K562 (cell line): Measurements from ENCODE around the gene MEX3A. TPM values are rescaled to one million over a fixed set of nuclear protein-coding genes. Genes with fewer than 3 reads are reported as not detected.
A peak's percentile ranks its signal among the peaks of the same experiment; 100 is the strongest.

ENCODE experiments used
- ETV6 ChIP-seq, 3 experiments: fragments of 150-350 bp in 1 of 3; sonication (generic) in 1 of 3; formaldehyde crosslinking in 1 of 3; IDR thresholded peaks; 2 replicates each; pipeline versions ENCODE4 v1.6.1 to v1.8.0; 2014 to 2022; ENCODE audit warnings: borderline replicate concordance in 2 of 3, low read depth in 2 of 3, antibody characterized with exemption in 1 of 3, low read length in 1 of 3, mild to moderate bottlenecking in 1 of 3, missing genetic modification reagents in 1 of 3
- L3MBTL2 ChIP-seq: fragments of 450-650 bp; IDR thresholded peaks from 2 replicates; pipeline ENCODE4 v1.6.1; 2016; ENCODE audit warnings: mild to moderate bottlenecking, moderate library complexity
- NFE2 ChIP-seq: IDR thresholded peaks from 2 replicates; pipeline ENCODE4 v1.6.1; 2014; ENCODE audit warnings: antibody characterized with exemption, low read depth
- SMARCA4 ChIP-seq: fragments of 450-650 bp; IDR thresholded peaks from 2 replicates; pipeline ENCODE4 v1.6.1; 2016
- SPI1 ChIP-seq: IDR thresholded peaks from 2 replicates; pipeline ENCODE4 v1.6.1; 2011; ENCODE audit warnings: low read depth, low read length, control low read depth, borderline replicate concordance
- SRF ChIP-seq, 2 experiments: fragments of 250-450, 450-650 bp in 1 of 2; sonication (Bioruptor Pico) in 1 of 2; sonication (generic) in 1 of 2; formaldehyde crosslinking; IDR thresholded peaks; 2 replicates each; pipeline versions ENCODE4 v1.5.0 to v1.5.1; 2020 to 2022; ENCODE audit warnings: mild to moderate bottlenecking in 1 of 2, missing genetic modification reagents in 1 of 2
- TSC22D4 ChIP-seq: fragments of 450-650 bp; IDR thresholded peaks from 2 replicates; pipeline ENCODE4 v1.6.1; 2016; ENCODE audit warnings: missing genetic modification characterization, missing biosample characterization, control low read depth
- ZFP36 ChIP-seq: fragments of 150-350 bp; IDR thresholded peaks from 2 replicates; pipeline ENCODE4 v1.6.1; 2018; ENCODE audit warnings: low read length, low read depth; ENCODE audit not compliant: partially characterized antibody
- ZKSCAN8 ChIP-seq: fragments of 200-800 bp; sonication (Bioruptor generic); IDR thresholded peaks from 2 replicates; pipeline ENCODE4 v1.6.1; 2016; ENCODE audit warnings: missing genetic modification characterization, missing compliant biosample characterization
- polyA plus RNA-seq, 8 experiments: library from polyadenylated mRNA; depleted of rRNA in 4 of 8; stranded (reverse) in 5 of 8; unstranded in 3 of 8; fragments of >200 nt; fragmentation: Nextera tagmentation in 2 of 8; fragmentation: Illumina TruSeq in 1 of 8; extraction: Ambion mirVana in 2 of 8; extraction: Trizol in 1 of 8; gene quantifications; 2 replicates each; pipeline versions ENCODE4 v1.2.1 to v1.2.3, GENCODE V29; 2011 to 2014; ENCODE audit warnings: inconsistent platforms in 1 of 8, missing spikeins in 1 of 8
- total RNA-seq, 7 experiments: library from RNA; depleted of rRNA in 6 of 7; stranded (reverse); fragments of >200 nt in 6 of 7; fragmentation: Illumina TruSeq in 2 of 7; extraction: Trizol in 2 of 7; gene quantifications; 2 replicates each; pipeline versions ENCODE4 v1.2.1 to v1.2.3, GENCODE V29; 2011 to 2021; ENCODE audit warnings: low replicate concordance in 1 of 7
- TF ChIP-seq, protein P1 (sequence below): fragments of 250-450 bp; sonication (Bioruptor Pico); IDR thresholded peaks from 2 replicates; pipeline ENCODE4 v1.4.0; 2020
- TF ChIP-seq, protein P2 (sequence below): fragments of 200-400 bp; formaldehyde crosslinking; IDR thresholded peaks from 2 replicates; pipeline ENCODE4 v1.6.1; 2017; ENCODE audit warnings: mild to moderate bottlenecking, low read depth, low read length, moderate library complexity
- TF ChIP-seq, protein P3 (sequence below): sonication (generic); formaldehyde crosslinking; IDR thresholded peaks from 2 replicates; pipeline ENCODE4 v1.8.1; 2023; ENCODE audit warnings: mild to moderate bottlenecking, missing genetic modification reagents
- TF ChIP-seq, protein P4 (sequence below): fragments of 450-650 bp; formaldehyde crosslinking; IDR thresholded peaks from 2 replicates; pipeline ENCODE4 v1.4.0; 2020; ENCODE audit warnings: mild to moderate bottlenecking, moderate library complexity
- TF ChIP-seq, protein P5 (sequence below): sonication (generic); formaldehyde crosslinking; IDR thresholded peaks from 2 replicates; pipeline ENCODE4 v1.8.0; 2022; ENCODE audit warnings: mild to moderate bottlenecking, missing genetic modification reagents

MEX3A gene
- total and polyA plus RNA-seq, 9 of the 15 experiments (the other 6 are each of a cell fraction or from before 2014, with no cell fraction given), result 0.36 to 13.7 (median 5.2) TPM

DNA sequence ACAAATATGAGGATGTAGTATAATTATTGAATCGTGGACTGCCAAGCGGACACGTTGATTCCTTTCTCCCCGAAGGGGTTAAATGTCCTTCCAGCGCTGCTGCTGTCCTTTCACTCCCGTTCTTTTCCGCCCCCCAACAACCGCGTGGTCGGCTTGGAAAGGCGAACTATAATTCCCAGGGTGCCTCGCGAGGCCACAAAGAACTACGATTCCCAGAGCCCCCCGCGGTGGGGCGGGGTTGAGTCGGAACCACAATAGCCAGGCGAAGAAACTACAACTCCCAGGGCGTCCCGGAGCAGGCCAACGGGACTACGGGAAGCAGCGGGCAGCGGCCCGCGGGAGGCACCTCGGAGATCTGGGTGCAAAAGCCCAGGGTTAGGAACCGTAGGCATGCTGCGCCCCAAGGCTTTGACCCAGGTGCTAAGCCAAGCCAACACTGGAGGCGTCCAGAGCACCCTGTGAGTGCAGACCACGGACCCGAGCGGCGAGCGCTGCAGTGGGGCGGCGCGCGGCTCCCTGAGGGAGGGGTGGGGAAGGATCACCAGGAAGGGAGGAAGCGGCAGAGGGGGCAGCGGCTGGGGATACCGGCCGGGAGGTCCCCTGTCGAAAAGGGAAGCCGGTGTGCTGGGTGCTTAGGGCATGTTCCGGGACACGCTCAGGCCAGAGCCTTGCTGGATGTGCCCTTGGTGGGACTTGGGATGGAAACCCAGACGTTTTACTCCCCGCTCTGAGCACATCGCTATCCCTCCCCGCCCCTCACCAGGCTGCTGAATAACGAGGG, 27.6 kb downstream of the MEX3A start, which contains the start of gene LAMTOR2 (continued):
- TF ChIP-seq, protein P1, sequence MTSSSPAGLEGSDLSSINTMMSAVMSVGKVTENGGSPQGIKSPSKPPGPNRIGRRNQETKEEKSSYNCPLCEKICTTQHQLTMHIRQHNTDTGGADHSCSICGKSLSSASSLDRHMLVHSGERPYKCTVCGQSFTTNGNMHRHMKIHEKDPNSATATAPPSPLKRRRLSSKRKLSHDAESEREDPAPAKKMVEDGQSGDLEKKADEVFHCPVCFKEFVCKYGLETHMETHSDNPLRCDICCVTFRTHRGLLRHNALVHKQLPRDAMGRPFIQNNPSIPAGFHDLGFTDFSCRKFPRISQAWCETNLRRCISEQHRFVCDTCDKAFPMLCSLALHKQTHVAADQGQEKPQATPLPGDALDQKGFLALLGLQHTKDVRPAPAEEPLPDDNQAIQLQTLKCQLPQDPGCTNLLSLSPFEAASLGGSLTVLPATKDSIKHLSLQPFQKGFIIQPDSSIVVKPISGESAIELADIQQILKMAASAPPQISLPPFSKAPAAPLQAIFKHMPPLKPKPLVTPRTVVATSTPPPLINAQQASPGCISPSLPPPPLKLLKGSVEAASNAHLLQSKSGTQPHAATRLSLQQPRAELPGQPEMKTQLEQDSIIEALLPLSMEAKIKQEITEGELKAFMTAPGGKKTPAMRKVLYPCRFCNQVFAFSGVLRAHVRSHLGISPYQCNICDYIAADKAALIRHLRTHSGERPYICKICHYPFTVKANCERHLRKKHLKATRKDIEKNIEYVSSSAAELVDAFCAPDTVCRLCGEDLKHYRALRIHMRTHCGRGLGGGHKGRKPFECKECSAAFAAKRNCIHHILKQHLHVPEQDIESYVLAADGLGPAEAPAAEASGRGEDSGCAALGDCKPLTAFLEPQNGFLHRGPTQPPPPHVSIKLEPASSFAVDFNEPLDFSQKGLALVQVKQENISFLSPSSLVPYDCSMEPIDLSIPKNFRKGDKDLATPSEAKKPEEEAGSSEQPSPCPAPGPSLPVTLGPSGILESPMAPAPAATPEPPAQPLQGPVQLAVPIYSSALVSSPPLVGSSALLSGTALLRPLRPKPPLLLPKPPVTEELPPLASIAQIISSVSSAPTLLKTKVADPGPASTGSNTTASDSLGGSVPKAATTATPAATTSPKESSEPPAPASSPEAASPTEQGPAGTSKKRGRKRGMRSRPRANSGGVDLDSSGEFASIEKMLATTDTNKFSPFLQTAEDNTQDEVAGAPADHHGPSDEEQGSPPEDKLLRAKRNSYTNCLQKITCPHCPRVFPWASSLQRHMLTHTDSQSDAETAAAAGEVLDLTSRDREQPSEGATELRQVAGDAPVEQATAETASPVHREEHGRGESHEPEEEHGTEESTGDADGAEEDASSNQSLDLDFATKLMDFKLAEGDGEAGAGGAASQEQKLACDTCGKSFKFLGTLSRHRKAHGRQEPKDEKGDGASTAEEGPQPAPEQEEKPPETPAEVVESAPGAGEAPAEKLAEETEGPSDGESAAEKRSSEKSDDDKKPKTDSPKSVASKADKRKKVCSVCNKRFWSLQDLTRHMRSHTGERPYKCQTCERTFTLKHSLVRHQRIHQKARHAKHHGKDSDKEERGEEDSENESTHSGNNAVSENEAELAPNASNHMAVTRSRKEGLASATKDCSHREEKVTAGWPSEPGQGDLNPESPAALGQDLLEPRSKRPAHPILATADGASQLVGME (CRISPR knock-in tag), result no peak
- no peak for TF ChIP-seq NFE2
- no peak for TF ChIP-seq ZFP36
- TF ChIP-seq, protein P2, sequence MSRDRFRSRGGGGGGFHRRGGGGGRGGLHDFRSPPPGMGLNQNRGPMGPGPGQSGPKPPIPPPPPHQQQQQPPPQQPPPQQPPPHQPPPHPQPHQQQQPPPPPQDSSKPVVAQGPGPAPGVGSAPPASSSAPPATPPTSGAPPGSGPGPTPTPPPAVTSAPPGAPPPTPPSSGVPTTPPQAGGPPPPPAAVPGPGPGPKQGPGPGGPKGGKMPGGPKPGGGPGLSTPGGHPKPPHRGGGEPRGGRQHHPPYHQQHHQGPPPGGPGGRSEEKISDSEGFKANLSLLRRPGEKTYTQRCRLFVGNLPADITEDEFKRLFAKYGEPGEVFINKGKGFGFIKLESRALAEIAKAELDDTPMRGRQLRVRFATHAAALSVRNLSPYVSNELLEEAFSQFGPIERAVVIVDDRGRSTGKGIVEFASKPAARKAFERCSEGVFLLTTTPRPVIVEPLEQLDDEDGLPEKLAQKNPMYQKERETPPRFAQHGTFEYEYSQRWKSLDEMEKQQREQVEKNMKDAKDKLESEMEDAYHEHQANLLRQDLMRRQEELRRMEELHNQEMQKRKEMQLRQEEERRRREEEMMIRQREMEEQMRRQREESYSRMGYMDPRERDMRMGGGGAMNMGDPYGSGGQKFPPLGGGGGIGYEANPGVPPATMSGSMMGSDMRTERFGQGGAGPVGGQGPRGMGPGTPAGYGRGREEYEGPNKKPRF, result no peak
- TF ChIP-seq, protein P3, sequence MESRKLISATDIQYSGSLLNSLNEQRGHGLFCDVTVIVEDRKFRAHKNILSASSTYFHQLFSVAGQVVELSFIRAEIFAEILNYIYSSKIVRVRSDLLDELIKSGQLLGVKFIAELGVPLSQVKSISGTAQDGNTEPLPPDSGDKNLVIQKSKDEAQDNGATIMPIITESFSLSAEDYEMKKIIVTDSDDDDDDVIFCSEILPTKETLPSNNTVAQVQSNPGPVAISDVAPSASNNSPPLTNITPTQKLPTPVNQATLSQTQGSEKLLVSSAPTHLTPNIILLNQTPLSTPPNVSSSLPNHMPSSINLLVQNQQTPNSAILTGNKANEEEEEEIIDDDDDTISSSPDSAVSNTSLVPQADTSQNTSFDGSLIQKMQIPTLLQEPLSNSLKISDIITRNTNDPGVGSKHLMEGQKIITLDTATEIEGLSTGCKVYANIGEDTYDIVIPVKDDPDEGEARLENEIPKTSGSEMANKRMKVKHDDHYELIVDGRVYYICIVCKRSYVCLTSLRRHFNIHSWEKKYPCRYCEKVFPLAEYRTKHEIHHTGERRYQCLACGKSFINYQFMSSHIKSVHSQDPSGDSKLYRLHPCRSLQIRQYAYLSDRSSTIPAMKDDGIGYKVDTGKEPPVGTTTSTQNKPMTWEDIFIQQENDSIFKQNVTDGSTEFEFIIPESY (CRISPR knock-in tag), result no peak; the same call in 1 of the 2 replicates
- TF ChIP-seq ZKSCAN8, result peak; percentile 80; the same call in 1 of the 2 replicates
- TF ChIP-seq L3MBTL2, result peak; percentile 88
- no peak for TF ChIP-seq TSC22D4
- TF ChIP-seq SMARCA4, result peak; percentile 12
- peak; percentile 59; the same call in 1 of the 2 replicates for TF ChIP-seq SPI1
- TF ChIP-seq SRF (CRISPR knock-in tag; IDR thresholded peaks at IDR 0.05), result peak in 1 of 2 experiments; percentile 64; a peak in 1 of 4 replicates
- no peak for TF ChIP-seq ETV6 (IDR thresholded peaks at IDR 0.05; ENCODE audit: borderline replicate concordance in 1 of 2, low read depth in 2 of 2, low read length in 1 of 2)
- no peak for TF ChIP-seq ETV6 (CRISPR knock-in tag; IDR thresholded peaks at IDR 0.05; ENCODE audit: borderline replicate concordance)
- TF ChIP-seq, protein P4, sequence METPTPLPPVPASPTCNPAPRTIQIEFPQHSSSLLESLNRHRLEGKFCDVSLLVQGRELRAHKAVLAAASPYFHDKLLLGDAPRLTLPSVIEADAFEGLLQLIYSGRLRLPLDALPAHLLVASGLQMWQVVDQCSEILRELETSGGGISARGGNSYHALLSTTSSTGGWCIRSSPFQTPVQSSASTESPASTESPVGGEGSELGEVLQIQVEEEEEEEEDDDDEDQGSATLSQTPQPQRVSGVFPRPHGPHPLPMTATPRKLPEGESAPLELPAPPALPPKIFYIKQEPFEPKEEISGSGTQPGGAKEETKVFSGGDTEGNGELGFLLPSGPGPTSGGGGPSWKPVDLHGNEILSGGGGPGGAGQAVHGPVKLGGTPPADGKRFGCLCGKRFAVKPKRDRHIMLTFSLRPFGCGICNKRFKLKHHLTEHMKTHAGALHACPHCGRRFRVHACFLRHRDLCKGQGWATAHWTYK (CRISPR knock-in tag), result 0 out of 2 replicates have a peak, but pooled peaks have one; percentile 61
- TF ChIP-seq, protein P5, sequence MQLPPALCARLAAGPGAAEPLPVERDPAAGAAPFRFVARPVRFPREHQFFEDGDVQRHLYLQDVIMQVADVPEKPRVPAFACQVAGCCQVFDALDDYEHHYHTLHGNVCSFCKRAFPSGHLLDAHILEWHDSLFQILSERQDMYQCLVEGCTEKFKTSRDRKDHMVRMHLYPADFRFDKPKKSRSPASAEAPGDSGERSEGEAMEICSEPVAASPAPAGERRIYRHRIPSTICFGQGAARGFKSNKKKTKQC (CRISPR knock-in tag), result 0 out of 2 replicates have a peak, but pooled peaks have one; percentile 40
